OCI-LY1 (cell line): ENCODE data around the gene CREB3L1.

Source experiments
- H2AFZ ChIP-seq: fragments of 200-600 bp; sonication (generic), shearing (Covaris generic); 2 replicates; pipeline ENCODE4 v1.6.0; 2014; ENCODE audit warnings: antibody characterized with exemption, mild to moderate bottlenecking, low read length
- H3F3A ChIP-seq: fragments of 200-600 bp; sonication (generic), shearing (Covaris generic); 2 replicates; pipeline ENCODE4 v1.6.0; 2014; ENCODE audit warnings: mild to moderate bottlenecking, antibody characterized with exemption, low read length, moderate library complexity; ENCODE audit not compliant: insufficient read depth
- H3K27ac ChIP-seq: fragments of 200-600 bp; sonication (generic); 2 replicates; pipeline ENCODE4 v1.5.1; 2014; ENCODE audit warnings: low read length, mixed run types, mild to moderate bottlenecking, low read depth; ENCODE audit not compliant: poor library complexity, severe bottlenecking
- H3K27me3 ChIP-seq: fragments of 200-600 bp; sonication (generic); 2 replicates; pipeline ENCODE4 v1.6.0; 2014; ENCODE audit warnings: antibody characterized with exemption, mild to moderate bottlenecking, low read length, moderate library complexity; ENCODE audit not compliant: insufficient read depth
- H3K36me3 ChIP-seq: fragments of 200-600 bp; sonication (generic); 2 replicates; pipeline ENCODE4 v1.6.1; 2014; ENCODE audit warnings: mild to moderate bottlenecking, antibody characterized with exemption, low read length, moderate library complexity, mixed read lengths; ENCODE audit not compliant: insufficient read depth
- H3K4me1 ChIP-seq: fragments of 200-600 bp; sonication (generic); 2 replicates; pipeline ENCODE4 v1.5.1; 2014; ENCODE audit warnings: mild to moderate bottlenecking, low read length, moderate library complexity; ENCODE audit not compliant: insufficient read depth, severe bottlenecking
- H3K4me2 ChIP-seq: fragments of 200-600 bp; sonication (generic), shearing (Covaris generic); 2 replicates; pipeline ENCODE4 v1.6.1; 2014; ENCODE audit warnings: low read length
- H3K4me3 ChIP-seq: fragments of 200-600 bp; sonication (generic); 2 replicates; pipeline ENCODE4 v1.5.1; 2014; ENCODE audit warnings: low read length, low read depth, mild to moderate bottlenecking, mixed read lengths; ENCODE audit not compliant: poor library complexity, severe bottlenecking
- H3K79me2 ChIP-seq: fragments of 200-600 bp; shearing (Covaris generic); 2 replicates; pipeline ENCODE4 v1.6.1; 2016; ENCODE audit warnings: mixed run types, low read length, mixed read lengths; ENCODE audit not compliant: insufficient read depth
- H3K9ac ChIP-seq: fragments of 200-600 bp; sonication (generic), shearing (Covaris generic); 2 replicates; pipeline ENCODE4 v1.6.1; 2014; ENCODE audit warnings: mild to moderate bottlenecking, low read length, mixed read lengths
- H3K9me2 ChIP-seq: fragments of 200-600 bp; sonication (generic), shearing (Covaris generic); 2 replicates; pipeline ENCODE4 v1.6.1; 2014; ENCODE audit warnings: low read depth, mild to moderate bottlenecking, low read length, mixed read lengths
- H3K9me3 ChIP-seq: fragments of 200-600 bp; shearing (Covaris generic); 2 replicates; pipeline ENCODE4 v1.6.1; 2014; ENCODE audit warnings: low read length, mixed read lengths
- H4K20me1 ChIP-seq: fragments of 200-600 bp; sonication (generic), shearing (Covaris generic); 2 replicates; pipeline ENCODE4 v1.6.0; 2016; ENCODE audit warnings: mild to moderate bottlenecking, low read length; ENCODE audit not compliant: insufficient read depth
- EZH2 ChIP-seq: fragments of 200-600 bp; sonication (generic), shearing (Covaris generic); IDR thresholded peaks from 2 replicates; pipeline ENCODE4 v1.8.0; 2017; ENCODE audit warnings: borderline replicate concordance, mixed run types, mild to moderate bottlenecking, antibody characterized with exemption, low read length, moderate library complexity, mixed read lengths
- TF ChIP-seq, protein P1 (sequence below): fragments of 200-600 bp; sonication (generic), shearing (Covaris generic); IDR thresholded peaks from 2 replicates; pipeline ENCODE4 v1.5.1; 2017; ENCODE audit warnings: mild to moderate bottlenecking, antibody characterized with exemption, low read length, moderate library complexity, mixed read lengths

Gene CREB3L1

DNA sequence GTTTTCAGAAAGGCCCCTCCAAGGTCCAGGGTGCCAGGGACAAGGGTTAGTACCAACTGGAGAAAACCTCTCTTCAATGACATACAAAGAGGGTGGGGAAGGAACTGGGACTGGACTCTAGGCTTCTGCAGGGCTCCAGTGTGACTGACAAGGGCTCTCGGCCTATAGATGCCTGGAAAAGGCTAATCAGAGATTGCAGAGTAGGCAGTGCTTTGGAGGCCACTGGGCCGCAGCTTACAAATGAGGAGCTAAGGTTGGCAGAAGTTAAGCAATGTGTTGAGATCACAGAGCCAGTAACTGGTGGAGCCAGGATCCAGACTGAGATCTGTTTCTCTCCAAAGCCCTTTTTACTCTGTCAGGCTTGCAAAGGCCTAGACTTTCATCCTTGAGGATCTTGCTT, 62.4 kb downstream of the CREB3L1 start:
- H3K79me2 ChIP-seq = no peaks in the 10 kb centered on the region
- no peaks in the 10 kb centered on the region for H3K9me2 ChIP-seq
- no peaks in the 10 kb centered on the region for H3K4me1 ChIP-seq
- peaks cover 4% of the 10 kb centered on the region; the same call in 1 of the 2 replicates for H3K27me3 ChIP-seq
- no peaks in the 10 kb centered on the region for H3K36me3 ChIP-seq
- no peak overlapping the region for H3K4me2 ChIP-seq
- no peak overlapping the region for H3K27ac ChIP-seq
- H2AFZ ChIP-seq = no peak overlapping the region
- no peak overlapping the region for H3K9ac ChIP-seq
- H4K20me1 ChIP-seq = no peaks in the 10 kb centered on the region
- H3K4me3 ChIP-seq = no peak overlapping the region
- H3K9me3 ChIP-seq = no peaks in the 10 kb centered on the region
- no peaks in the 10 kb centered on the region for H3F3A ChIP-seq
- TF ChIP-seq EZH2 = no peak
- TF ChIP-seq, protein P1, sequence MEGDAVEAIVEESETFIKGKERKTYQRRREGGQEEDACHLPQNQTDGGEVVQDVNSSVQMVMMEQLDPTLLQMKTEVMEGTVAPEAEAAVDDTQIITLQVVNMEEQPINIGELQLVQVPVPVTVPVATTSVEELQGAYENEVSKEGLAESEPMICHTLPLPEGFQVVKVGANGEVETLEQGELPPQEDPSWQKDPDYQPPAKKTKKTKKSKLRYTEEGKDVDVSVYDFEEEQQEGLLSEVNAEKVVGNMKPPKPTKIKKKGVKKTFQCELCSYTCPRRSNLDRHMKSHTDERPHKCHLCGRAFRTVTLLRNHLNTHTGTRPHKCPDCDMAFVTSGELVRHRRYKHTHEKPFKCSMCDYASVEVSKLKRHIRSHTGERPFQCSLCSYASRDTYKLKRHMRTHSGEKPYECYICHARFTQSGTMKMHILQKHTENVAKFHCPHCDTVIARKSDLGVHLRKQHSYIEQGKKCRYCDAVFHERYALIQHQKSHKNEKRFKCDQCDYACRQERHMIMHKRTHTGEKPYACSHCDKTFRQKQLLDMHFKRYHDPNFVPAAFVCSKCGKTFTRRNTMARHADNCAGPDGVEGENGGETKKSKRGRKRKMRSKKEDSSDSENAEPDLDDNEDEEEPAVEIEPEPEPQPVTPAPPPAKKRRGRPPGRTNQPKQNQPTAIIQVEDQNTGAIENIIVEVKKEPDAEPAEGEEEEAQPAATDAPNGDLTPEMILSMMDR = no peak

- Histone ChIP-seq H2AFZ (no peak overlapping the region), H3K27ac (no peak overlapping the region)
- no peak for TF ChIP-seq EZH2
- TF ChIP-seq, protein P1 = no peak
Observed at GRCh38 chr11:46341454-46341853, 64.0 kb downstream of the CREB3L1 start.

GRCh38 chr11:46342239-46342638, 64.8 kb downstream of the CREB3L1 start:
- Histone ChIP-seq H3F3A (no peaks in the 10 kb centered on the region), H3K4me2 (no peak overlapping the region), H3K36me3 (no peaks in the 10 kb centered on the region), H2AFZ (no peak overlapping the region), H3K4me1 (peaks cover 10% of the 10 kb centered on the region), H3K4me3 (no peak overlapping the region), H4K20me1 (no peaks in the 10 kb centered on the region), H3K27ac (no peak overlapping the region), H3K9me2 (no peaks in the 10 kb centered on the region), H3K9me3 (no peaks in the 10 kb centered on the region), H3K9ac (no peak overlapping the region), H3K79me2 (no peaks in the 10 kb centered on the region), H3K27me3 (peaks cover 6% of the 10 kb centered on the region)
- no peak for TF ChIP-seq EZH2
- TF ChIP-seq, protein P1 = no peak

More at GRCh38 chr11:46341454-46341853, 64.0 kb downstream of the CREB3L1 start:
- H3K4me2 ChIP-seq = no peak overlapping the region
- H3F3A ChIP-seq = no peaks in the 10 kb centered on the region
- peaks cover 3% of the 10 kb centered on the region; the same call in 1 of the 2 replicates for H3K27me3 ChIP-seq
- H3K4me3 ChIP-seq = no peak overlapping the region
- no peaks in the 10 kb centered on the region for H3K9me3 ChIP-seq
- H3K79me2 ChIP-seq = no peaks in the 10 kb centered on the region
- H3K9ac ChIP-seq = no peak overlapping the region
- no peaks in the 10 kb centered on the region for H3K36me3 ChIP-seq
- H4K20me1 ChIP-seq = no peaks in the 10 kb centered on the region
- H3K9me2 ChIP-seq = no peaks in the 10 kb centered on the region
- peaks cover 6% of the 10 kb centered on the region for H3K4me1 ChIP-seq
